ENCODE measurements around the gene CD8A.

Gene CD8A

GRCh38 chr2:86808315-86809161 is 17.8 kb upstream of the CD8A start:
- no peak for TF ChIP-seq ZNF384 (IDR thresholded peaks at IDR 0.05)
- TF ChIP-seq FOXA1 (IDR thresholded peaks at IDR 0.05): no peak
- TF ChIP-seq L3MBTL2 (conservative IDR thresholded peaks at IDR 0.05): peak; percentile 91
- TF ChIP-seq, protein P1, sequence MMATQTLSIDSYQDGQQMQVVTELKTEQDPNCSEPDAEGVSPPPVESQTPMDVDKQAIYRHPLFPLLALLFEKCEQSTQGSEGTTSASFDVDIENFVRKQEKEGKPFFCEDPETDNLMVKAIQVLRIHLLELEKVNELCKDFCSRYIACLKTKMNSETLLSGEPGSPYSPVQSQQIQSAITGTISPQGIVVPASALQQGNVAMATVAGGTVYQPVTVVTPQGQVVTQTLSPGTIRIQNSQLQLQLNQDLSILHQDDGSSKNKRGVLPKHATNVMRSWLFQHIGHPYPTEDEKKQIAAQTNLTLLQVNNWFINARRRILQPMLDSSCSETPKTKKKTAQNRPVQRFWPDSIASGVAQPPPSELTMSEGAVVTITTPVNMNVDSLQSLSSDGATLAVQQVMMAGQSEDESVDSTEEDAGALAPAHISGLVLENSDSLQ (IDR thresholded peaks at IDR 0.05): peak; percentile 68
- POLR2A ChIA-PET: no interaction called here
- peak; percentile 89 for DNase-seq (ENCODE audit: extremely low spot score)
- CTCF ChIA-PET: no interaction called here

GRCh38 chr2:86807468-86808275 is 17.0 kb upstream of the CD8A start:
- DNase-seq (ENCODE audit: extremely low spot score): peak; percentile 65
- ChIA-PET POLR2A (no interaction called here), CTCF (interaction anchor here (2.0 kb wide), 1 partner anchor 43 kb away, joined by 5 read pairs; no protein-coding TSS in a partner anchor)
- TF ChIP-seq FOXK2 (IDR thresholded peaks at IDR 0.05) (no peak), ELF4 (IDR thresholded peaks at IDR 0.05) (no peak), L3MBTL2 (conservative IDR thresholded peaks at IDR 0.05) (peak; percentile 95)

DNA sequence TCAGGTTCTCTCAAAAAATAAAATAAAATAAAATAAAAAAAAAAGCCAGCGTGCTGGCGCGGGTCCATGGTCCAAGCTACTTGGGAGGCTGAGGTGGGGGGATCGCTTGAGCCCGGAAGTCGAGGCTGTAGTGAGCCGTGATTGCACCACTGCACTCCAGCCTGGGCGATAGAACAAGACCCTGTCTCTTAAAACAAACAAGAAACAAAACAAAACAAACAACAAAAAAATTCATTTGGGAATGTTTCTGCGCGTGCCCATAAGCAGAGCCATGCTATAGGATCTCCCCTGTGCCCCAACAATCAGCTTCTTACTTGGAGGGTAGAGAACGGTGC is 16.4 kb upstream of the CD8A start:
- TF ChIP-seq FOXA1 (IDR thresholded peaks at IDR 0.05) (no peak), ELF4 (IDR thresholded peaks at IDR 0.05) (no peak), L3MBTL2 (conservative IDR thresholded peaks at IDR 0.05) (no peak)
- TF ChIP-seq, protein P1 (IDR thresholded peaks at IDR 0.05): no peak
- POLR2A ChIA-PET: no interaction called here
- CTCF ChIA-PET: interaction anchor here (2.0 kb wide), 1 partner anchor 42 kb away, joined by 5 read pairs; no protein-coding TSS in a partner anchor
- no peak for DNase-seq (ENCODE audit: extremely low spot score)

DNA sequence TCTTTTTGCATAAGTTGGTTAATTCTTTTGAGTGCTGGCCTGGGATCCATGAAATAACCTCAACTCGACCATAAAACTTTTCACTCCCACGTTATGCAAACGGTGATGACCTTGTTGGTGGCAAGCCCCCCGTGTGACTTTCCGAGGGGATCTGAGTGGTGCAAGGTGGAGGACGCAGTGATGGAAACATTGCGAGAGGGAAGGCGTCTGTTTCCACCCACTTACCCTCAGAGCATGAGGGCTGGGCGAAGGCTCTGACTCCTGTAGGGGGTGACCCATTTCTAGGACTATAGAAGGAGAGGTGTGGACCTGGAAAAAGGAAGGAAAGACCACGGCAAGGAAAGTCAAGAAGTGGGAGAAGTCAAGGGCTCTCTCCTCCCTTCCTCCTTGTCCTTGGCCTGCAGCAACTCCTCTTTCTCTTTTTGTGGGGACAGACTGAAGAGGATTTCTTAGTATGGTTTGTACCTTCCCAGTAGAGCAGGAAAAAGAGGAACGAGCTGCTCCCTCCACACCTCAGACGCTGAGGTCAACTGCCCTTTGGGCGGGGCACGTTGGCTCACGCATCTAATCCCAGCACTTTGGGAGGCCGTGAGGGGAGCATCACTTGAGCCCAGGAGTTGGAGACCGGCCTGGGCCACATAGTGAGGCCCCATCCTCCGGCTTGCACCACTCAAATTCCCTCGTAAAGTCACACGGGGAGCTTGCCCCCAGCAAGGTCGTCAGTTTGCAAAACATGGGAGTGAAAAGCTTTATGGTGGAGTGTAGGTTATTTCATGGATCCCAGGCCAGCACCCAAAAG is 15.5 kb upstream of the CD8A start:
- DNase-seq (ENCODE audit: extremely low spot score): no peak
- POLR2A ChIA-PET: no interaction called here
- CTCF ChIA-PET: interaction anchor here (1.4 to 2.0 kb wide), 2 partner anchors 42 to 319 kb away, joined by 3 to 5 read pairs; no protein-coding TSS in a partner anchor
- TF ChIP-seq SUZ12 (IDR thresholded peaks at IDR 0.05): no peak
- no peak for TF ChIP-seq ELF4 (IDR thresholded peaks at IDR 0.05)
- TF ChIP-seq ARNT (IDR thresholded peaks at IDR 0.05): no peak
- TF ChIP-seq SP1 (IDR thresholded peaks at IDR 0.05): no peak
- TF ChIP-seq FOXM1 (IDR thresholded peaks at IDR 0.05; ENCODE audit: borderline replicate concordance): no peak
- no peak for TF ChIP-seq LEF1 (IDR thresholded peaks at IDR 0.05; ENCODE audit: borderline replicate concordance)
- no peak for TF ChIP-seq NFRKB (IDR thresholded peaks at IDR 0.05)
- TF ChIP-seq BHLHE40 (IDR thresholded peaks at IDR 0.05; ENCODE audit: borderline replicate concordance): no peak
- TF ChIP-seq FOXK2 (IDR thresholded peaks at IDR 0.05): no peak
- no peak for TF ChIP-seq FOXA1 (IDR thresholded peaks at IDR 0.05)
- TF ChIP-seq, protein P1 (IDR thresholded peaks at IDR 0.05): no peak
- TF ChIP-seq ZNF384 (IDR thresholded peaks at IDR 0.05): no peak
- TF ChIP-seq HDGF (IDR thresholded peaks at IDR 0.05; ENCODE audit: borderline replicate concordance): no peak
- no peak for TF ChIP-seq L3MBTL2 (conservative IDR thresholded peaks at IDR 0.05)
- TF ChIP-seq CTBP1 (IDR thresholded peaks at IDR 0.05; ENCODE audit: borderline replicate concordance): no peak
- TF ChIP-seq TARDBP (IDR thresholded peaks at IDR 0.05): no peak

- POLR2A ChIA-PET: no interaction called here
Observed at GRCh38 chr2:86800856-86801567, 10.3 kb upstream of the CD8A start.

More at GRCh38 chr2:86800856-86801567, 10.3 kb upstream of the CD8A start:
- DNase-seq (ENCODE audit: extremely low spot score): no peak
- CTCF ChIA-PET: no interaction called here
- TF ChIP-seq FOXM1 (IDR thresholded peaks at IDR 0.05; ENCODE audit: borderline replicate concordance) (no peak), LEF1 (IDR thresholded peaks at IDR 0.05; ENCODE audit: borderline replicate concordance) (no peak), HDGF (IDR thresholded peaks at IDR 0.05; ENCODE audit: borderline replicate concordance) (no peak), FOXA1 (IDR thresholded peaks at IDR 0.05) (no peak), BHLHE40 (IDR thresholded peaks at IDR 0.05; ENCODE audit: borderline replicate concordance) (no peak), L3MBTL2 (conservative IDR thresholded peaks at IDR 0.05) (no peak), SP1 (IDR thresholded peaks at IDR 0.05) (no peak), NFRKB (IDR thresholded peaks at IDR 0.05) (no peak), SUZ12 (IDR thresholded peaks at IDR 0.05) (no peak), ARNT (IDR thresholded peaks at IDR 0.05) (no peak), FOXK2 (IDR thresholded peaks at IDR 0.05) (no peak), CTBP1 (IDR thresholded peaks at IDR 0.05; ENCODE audit: borderline replicate concordance) (no peak), ZNF384 (IDR thresholded peaks at IDR 0.05) (no peak), ELF4 (IDR thresholded peaks at IDR 0.05) (no peak), TARDBP (IDR thresholded peaks at IDR 0.05) (no peak)
- TF ChIP-seq, protein P1 (IDR thresholded peaks at IDR 0.05): no peak
